ENCODE results near the gene TPH1.

- TF ChIP-seq CEBPB (IDR thresholded peaks at IDR 0.05; ENCODE audit: low read depth, low read length) (no peak), TAF1 (IDR thresholded peaks at IDR 0.05; ENCODE audit: low read depth, low read length) (no peak), CTCF (IDR thresholded peaks at IDR 0.05; ENCODE audit: control extremely low read depth in 1 of 3, insufficient read depth in 1 of 3, low read depth in 1 of 3, low read length in 3 of 3) (no peak), NRF1 (IDR thresholded peaks at IDR 0.05; ENCODE audit: low read depth, low read length) (no peak), EZH2 (IDR thresholded peaks at IDR 0.05; ENCODE audit: low read depth, low read length, severe bottlenecking) (no peak), TCF12 (IDR thresholded peaks at IDR 0.05; ENCODE audit: low read depth, low read length) (no peak), MAX (IDR thresholded peaks at IDR 0.05) (no peak), GABPA (IDR thresholded peaks at IDR 0.05; ENCODE audit: borderline replicate concordance, insufficient read depth, low read length) (no peak), TEAD4 (IDR thresholded peaks at IDR 0.05; ENCODE audit: low read depth, low read length) (no peak), POLR2A (IDR thresholded peaks at IDR 0.05; ENCODE audit: control extremely low read depth in 1 of 2, low read depth in 2 of 2, low read length in 2 of 2) (no peak), SIN3A (conservative IDR thresholded peaks at IDR 0.05 in 1 of 2, IDR thresholded peaks at IDR 0.05 in 1 of 2; ENCODE audit: low read depth in 1 of 2, low read length in 2 of 2) (no peak), BACH1 (IDR thresholded peaks at IDR 0.05; ENCODE audit: low read length) (no peak), RNF2 (IDR thresholded peaks at IDR 0.05; ENCODE audit: borderline replicate concordance, low read depth, low read length, missing control alignments, poor library complexity, severe bottlenecking) (no peak), E2F6 (IDR thresholded peaks at IDR 0.05) (no peak)
Measured at GRCh38 chr11:18056561-18057181, 10.6 kb upstream of the TPH1 start.
